OCI-LY3 (cell line): Measurements from ENCODE around the gene KLRG1.

Experiments used
- CTCF ChIP-seq: fragments of 200-600, 300-600 bp; sonication (generic); IDR thresholded peaks from 2 replicates; pipeline ENCODE4 v1.5.1; 2014; ENCODE audit warnings: antibody characterized with exemption, low read length, low read depth
- EZH2phosphoT487 ChIP-seq: fragments of 200-600 bp; shearing (Covaris generic); IDR thresholded peaks from 2 replicates; pipeline ENCODE4 v1.6.1; 2018; ENCODE audit warnings: antibody characterized with exemption, mixed run types, low read depth

- TF ChIP-seq CTCF: no peak
- no peak for TF ChIP-seq EZH2phosphoT487
These were observed 48.1 kb downstream of the KLRG1 start for GRCh38 chr12:9037431-9037830.
